DOHH2 (cell line): ENCODE results near the gene STK25.

Source experiments
- EZH2phosphoT487 ChIP-seq: fragments of 200-600 bp; sonication (generic); IDR thresholded peaks from 2 replicates; pipeline ENCODE4 v1.6.1; 2017; ENCODE audit warnings: borderline replicate concordance, mild to moderate bottlenecking, antibody characterized with exemption, low read length, moderate library complexity, mixed read lengths
- TF ChIP-seq, protein P1 (sequence below): fragments of 200-600 bp; sonication (generic); IDR thresholded peaks from one replicate; pipeline ENCODE4 v1.5.1; 2014; ENCODE audit warnings: antibody characterized with exemption, mild to moderate bottlenecking, low read depth, low read length; ENCODE audit not compliant: poor library complexity, severe bottlenecking

DNA sequence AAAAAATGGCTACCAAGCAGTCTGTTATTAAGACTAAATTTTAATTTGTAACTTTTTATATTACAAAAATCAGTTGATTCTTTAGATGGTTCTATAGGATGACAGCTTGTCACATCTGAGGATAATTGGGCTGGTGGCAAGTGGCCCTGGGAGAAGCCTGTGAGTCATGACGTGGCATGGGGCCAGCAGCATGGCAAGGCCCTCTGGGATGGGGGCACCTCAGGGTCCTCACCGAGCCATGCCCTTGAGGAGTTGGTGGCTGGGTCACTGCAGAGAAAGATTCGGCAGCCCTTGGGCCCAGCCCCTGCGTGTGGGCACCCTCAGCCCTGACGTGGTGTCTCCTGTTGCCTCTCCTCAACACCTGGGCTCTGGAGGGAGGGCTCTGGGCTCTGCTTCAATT lies 49.7 kb downstream of the STK25 start:
- TF ChIP-seq EZH2phosphoT487 = no peak
- TF ChIP-seq, protein P1, sequence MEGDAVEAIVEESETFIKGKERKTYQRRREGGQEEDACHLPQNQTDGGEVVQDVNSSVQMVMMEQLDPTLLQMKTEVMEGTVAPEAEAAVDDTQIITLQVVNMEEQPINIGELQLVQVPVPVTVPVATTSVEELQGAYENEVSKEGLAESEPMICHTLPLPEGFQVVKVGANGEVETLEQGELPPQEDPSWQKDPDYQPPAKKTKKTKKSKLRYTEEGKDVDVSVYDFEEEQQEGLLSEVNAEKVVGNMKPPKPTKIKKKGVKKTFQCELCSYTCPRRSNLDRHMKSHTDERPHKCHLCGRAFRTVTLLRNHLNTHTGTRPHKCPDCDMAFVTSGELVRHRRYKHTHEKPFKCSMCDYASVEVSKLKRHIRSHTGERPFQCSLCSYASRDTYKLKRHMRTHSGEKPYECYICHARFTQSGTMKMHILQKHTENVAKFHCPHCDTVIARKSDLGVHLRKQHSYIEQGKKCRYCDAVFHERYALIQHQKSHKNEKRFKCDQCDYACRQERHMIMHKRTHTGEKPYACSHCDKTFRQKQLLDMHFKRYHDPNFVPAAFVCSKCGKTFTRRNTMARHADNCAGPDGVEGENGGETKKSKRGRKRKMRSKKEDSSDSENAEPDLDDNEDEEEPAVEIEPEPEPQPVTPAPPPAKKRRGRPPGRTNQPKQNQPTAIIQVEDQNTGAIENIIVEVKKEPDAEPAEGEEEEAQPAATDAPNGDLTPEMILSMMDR = no peak
